SU-DHL-6 (cell line): Measurements from ENCODE around the gene STPG4.

ENCODE experiments used
- H2AFZ ChIP-seq: fragments of 200-600 bp; sonication (generic); 2 replicates; pipeline ENCODE4 v1.6.1; 2014; ENCODE audit warnings: low read depth, mild to moderate bottlenecking, moderate library complexity, mixed read lengths, antibody characterized with exemption, low read length; ENCODE audit not compliant: severe bottlenecking
- H3F3A ChIP-seq: fragments of 200-600 bp; shearing (Covaris generic); 2 replicates; pipeline ENCODE4 v1.6.0; 2016; ENCODE audit warnings: antibody characterized with exemption, mild to moderate bottlenecking; ENCODE audit not compliant: insufficient read depth
- H3K27ac ChIP-seq: fragments of 200-600 bp; sonication (generic); 2 replicates; pipeline ENCODE4 v1.5.1; 2016; ENCODE audit warnings: low read depth, mild to moderate bottlenecking, low read length, moderate library complexity, mixed read lengths
- H3K27me3 ChIP-seq: fragments of 200-600 bp; sonication (generic), shearing (Covaris generic); 2 replicates; pipeline ENCODE4 v1.6.0; 2014; ENCODE audit warnings: mild to moderate bottlenecking, low read length
- H3K36me3 ChIP-seq: fragments of 200-600 bp; sonication (generic); 2 replicates; pipeline ENCODE4 v1.6.1; 2014; ENCODE audit warnings: mild to moderate bottlenecking, low read length, mixed read lengths
- H3K4me2 ChIP-seq: fragments of 300-600, 200-600 bp; shearing (Covaris generic), sonication (generic); 2 replicates; pipeline ENCODE4 v1.6.0; 2014; ENCODE audit warnings: low read length, low read depth, mild to moderate bottlenecking; ENCODE audit not compliant: poor library complexity, severe bottlenecking
- H3K4me3 ChIP-seq: fragments of 200-600 bp; sonication (generic); 2 replicates; pipeline ENCODE4 v1.5.1; 2014; ENCODE audit warnings: antibody characterized with exemption, low read length, mild to moderate bottlenecking, mixed read lengths; ENCODE audit not compliant: insufficient read depth, poor library complexity, severe bottlenecking
- H3K79me2 ChIP-seq: fragments of 200-600 bp; sonication (generic); 2 replicates; pipeline ENCODE4 v1.6.1; 2014; ENCODE audit warnings: mild to moderate bottlenecking, low read length, moderate library complexity; ENCODE audit not compliant: insufficient read depth
- H3K9ac ChIP-seq: fragments of 200-600 bp; sonication (generic); 2 replicates; pipeline ENCODE4 v1.7.0; 2014; ENCODE audit warnings: mild to moderate bottlenecking, low read length
- H3K9me2 ChIP-seq: fragments of 200-600 bp; sonication (generic); replicated peaks from 2 replicates; pipeline ENCODE4 v1.6.1; 2014; ENCODE audit warnings: low read length; ENCODE audit not compliant: insufficient read depth
- H3K9me3 ChIP-seq: fragments of 200-600 bp; sonication (generic); 2 replicates; pipeline ENCODE4 v1.6.1; 2014; ENCODE audit warnings: low read length, mixed read lengths; ENCODE audit not compliant: insufficient read depth
- H4K20me1 ChIP-seq: fragments of 200-600 bp; sonication (generic); 2 replicates; pipeline ENCODE4 v1.6.1; 2014; ENCODE audit warnings: low read depth, mild to moderate bottlenecking, antibody characterized with exemption, low read length, moderate library complexity, mixed read lengths
- EZH2phosphoT487 ChIP-seq: fragments of 200-600 bp; sonication (generic), shearing (Covaris generic); conservative IDR thresholded peaks from 2 replicates; pipeline ENCODE4 v1.6.1; 2018; ENCODE audit warnings: mild to moderate bottlenecking, antibody characterized with exemption, low read length, moderate library complexity, mixed read lengths
- TF ChIP-seq, protein P1 (sequence below): fragments of 200-600 bp; sonication (generic); IDR thresholded peaks from one replicate; pipeline ENCODE4 v1.5.1; 2017; ENCODE audit warnings: antibody characterized with exemption, mild to moderate bottlenecking, low read length, moderate library complexity; ENCODE audit not compliant: insufficient read depth, poor library complexity, severe bottlenecking

The STPG4 gene

DNA sequence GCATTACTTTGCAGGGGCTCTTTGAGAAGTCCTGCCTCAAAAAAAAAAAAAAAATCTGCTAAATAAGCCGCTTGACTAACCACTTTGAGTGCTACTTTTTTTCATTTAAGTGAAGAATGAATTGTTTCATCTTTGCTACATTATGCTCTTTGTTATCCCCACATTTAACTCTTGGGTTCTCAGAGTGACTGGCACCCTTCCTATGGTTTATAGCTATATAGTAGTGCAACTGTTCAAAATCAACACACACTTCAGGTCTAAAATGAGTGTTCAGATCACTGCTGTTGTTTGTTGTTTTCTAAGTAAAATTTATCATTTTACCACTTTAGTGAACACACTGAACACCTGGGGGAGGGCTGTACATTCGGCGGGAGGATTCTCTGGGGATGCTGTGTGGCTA lies 13.6 kb downstream of the STPG4 start:
- Histone ChIP-seq H3K4me2 (no peak overlapping the region), H3K9ac (no peak overlapping the region), H3K36me3 (peaks cover 5% of the 10 kb centered on the region; the same call in 1 of the 2 replicates), H3K79me2 (no peaks in the 10 kb centered on the region), H3F3A (no peaks in the 10 kb centered on the region), H3K27me3 (no peaks in the 10 kb centered on the region), H2AFZ (no peak overlapping the region), H3K27ac (no peak overlapping the region), H3K9me2 (no peaks in the 10 kb centered on the region), H3K4me3 (no peak overlapping the region), H4K20me1 (no peaks in the 10 kb centered on the region), H3K9me3 (no peaks in the 10 kb centered on the region)
- no peak for TF ChIP-seq EZH2phosphoT487
- TF ChIP-seq, protein P1, sequence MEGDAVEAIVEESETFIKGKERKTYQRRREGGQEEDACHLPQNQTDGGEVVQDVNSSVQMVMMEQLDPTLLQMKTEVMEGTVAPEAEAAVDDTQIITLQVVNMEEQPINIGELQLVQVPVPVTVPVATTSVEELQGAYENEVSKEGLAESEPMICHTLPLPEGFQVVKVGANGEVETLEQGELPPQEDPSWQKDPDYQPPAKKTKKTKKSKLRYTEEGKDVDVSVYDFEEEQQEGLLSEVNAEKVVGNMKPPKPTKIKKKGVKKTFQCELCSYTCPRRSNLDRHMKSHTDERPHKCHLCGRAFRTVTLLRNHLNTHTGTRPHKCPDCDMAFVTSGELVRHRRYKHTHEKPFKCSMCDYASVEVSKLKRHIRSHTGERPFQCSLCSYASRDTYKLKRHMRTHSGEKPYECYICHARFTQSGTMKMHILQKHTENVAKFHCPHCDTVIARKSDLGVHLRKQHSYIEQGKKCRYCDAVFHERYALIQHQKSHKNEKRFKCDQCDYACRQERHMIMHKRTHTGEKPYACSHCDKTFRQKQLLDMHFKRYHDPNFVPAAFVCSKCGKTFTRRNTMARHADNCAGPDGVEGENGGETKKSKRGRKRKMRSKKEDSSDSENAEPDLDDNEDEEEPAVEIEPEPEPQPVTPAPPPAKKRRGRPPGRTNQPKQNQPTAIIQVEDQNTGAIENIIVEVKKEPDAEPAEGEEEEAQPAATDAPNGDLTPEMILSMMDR: no peak

DNA sequence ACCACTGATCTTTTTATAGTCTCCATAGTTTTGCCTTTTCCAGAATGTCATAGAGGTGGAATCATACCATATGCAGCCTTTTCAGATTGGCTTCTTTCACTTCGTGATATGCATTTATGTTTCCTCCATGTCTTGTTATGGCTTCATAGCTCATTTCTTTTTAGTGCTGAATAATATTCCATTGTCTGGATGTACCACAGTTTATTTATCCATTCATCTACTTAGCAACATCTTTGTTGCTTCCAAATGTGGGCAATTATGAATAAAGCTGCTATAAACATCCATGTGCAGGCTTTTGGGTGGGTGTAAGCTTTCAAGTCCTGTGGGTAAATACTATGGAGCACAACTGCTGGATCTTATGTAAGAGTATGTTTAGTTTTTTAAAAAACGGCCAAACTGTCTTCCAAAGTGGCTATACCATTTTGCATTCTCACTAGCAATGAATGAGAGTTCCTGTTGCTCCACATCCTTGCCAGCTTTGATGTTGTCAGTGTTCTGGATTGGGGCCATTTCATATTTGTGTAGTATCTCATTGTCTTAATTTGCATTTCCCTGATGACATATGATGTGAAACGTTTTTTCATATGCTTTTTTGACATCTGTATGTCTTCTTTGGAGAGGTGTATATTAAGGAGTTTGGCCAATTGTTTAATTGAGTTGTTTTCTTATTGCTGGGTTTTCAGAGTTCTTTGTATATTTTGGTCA lies 20.6 kb downstream of the STPG4 start:
- Histone ChIP-seq H3K9me3 (no peaks in the 10 kb centered on the region), H3K9me2 (no peaks in the 10 kb centered on the region), H3K27me3 (no peaks in the 10 kb centered on the region), H3K36me3 (no peaks in the 10 kb centered on the region), H3K27ac (no peak overlapping the region), H3K4me3 (no peak overlapping the region), H2AFZ (no peak overlapping the region), H3K9ac (no peak overlapping the region), H3F3A (no peaks in the 10 kb centered on the region), H3K79me2 (no peaks in the 10 kb centered on the region), H3K4me2 (no peak overlapping the region), H4K20me1 (no peaks in the 10 kb centered on the region)
- TF ChIP-seq, protein P1: no peak
- TF ChIP-seq EZH2phosphoT487: no peak

DNA sequence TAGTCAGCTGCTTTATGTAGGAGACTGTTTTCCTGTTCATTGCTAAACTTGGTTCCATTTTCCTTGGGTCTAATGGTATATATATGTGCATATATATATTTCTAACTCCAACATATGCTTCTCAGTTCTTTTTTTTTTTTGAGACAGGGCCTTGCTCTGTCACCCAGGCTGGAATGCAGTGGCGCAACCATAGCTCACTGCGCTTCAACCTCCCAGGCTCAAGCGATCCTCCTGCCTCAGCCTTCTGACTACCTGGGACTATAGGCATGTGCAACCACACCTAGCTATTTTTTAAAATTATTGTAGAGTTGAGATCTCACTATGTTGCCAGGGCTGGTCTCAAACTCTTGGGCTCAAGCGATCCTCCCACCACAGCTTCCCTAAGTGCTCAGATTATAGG lies 22.1 kb downstream of the STPG4 start:
- Histone ChIP-seq H3F3A (no peaks in the 10 kb centered on the region), H3K36me3 (no peaks in the 10 kb centered on the region), H3K4me3 (no peak overlapping the region), H2AFZ (no peak overlapping the region), H3K27ac (no peak overlapping the region), H3K9ac (no peak overlapping the region), H4K20me1 (no peaks in the 10 kb centered on the region), H3K9me2 (no peaks in the 10 kb centered on the region), H3K27me3 (no peaks in the 10 kb centered on the region), H3K4me2 (no peak overlapping the region), H3K79me2 (no peaks in the 10 kb centered on the region), H3K9me3 (no peaks in the 10 kb centered on the region)
- TF ChIP-seq, protein P1: no peak
- TF ChIP-seq EZH2phosphoT487: no peak
